Stomach (tissue), 9 donors: ENCODE measurements around the gene NCAPD3. TPM values are rescaled to one million over a fixed set of nuclear protein-coding genes. Genes with fewer than 3 reads are reported as not detected.
"Not testable (repeated sequence)": the region's sequence is repeated elsewhere in the genome, so short reads cannot be mapped to it uniquely, and the experiment has no call there.

Experiments
- DNase-seq, 2 donors: peaks; one replicate each; pipeline versions ENCODE4 v3.0.0 to v3.0.0-alpha.2; 2013 to 2019
- H3K27ac ChIP-seq, 5 donors: fragments of 200-600 bp in 4 of 5; sonication (generic) in 4 of 5; one replicate each; pipeline ENCODE4 v1.5.1; 2013 to 2019; ENCODE audit warnings: mild to moderate bottlenecking in 1 of 5, moderate library complexity in 1 of 5
- H3K27me3 ChIP-seq, 3 donors: fragments of 200-600 bp; sonication (generic); one replicate each; pipeline ENCODE4 v1.5.1; 2017 to 2019; ENCODE audit warnings: mixed run types in 1 of 3
- H3K36me3 ChIP-seq, 4 donors: fragments of 200-600 bp; sonication (generic); 1 replicate in 3 of 4; 2 replicates in 1 of 4; pipeline ENCODE4 v1.5.1; 2016 to 2019
- H3K4me1 ChIP-seq, 4 donors: fragments of 200-600 bp; sonication (generic); one replicate each; pipeline ENCODE4 v1.5.1; 2016 to 2019
- H3K4me3 ChIP-seq, 4 donors: fragments of 200-600 bp; sonication (generic) in 3 of 4; one replicate each; pipeline ENCODE4 v1.5.1; 2016 to 2019; ENCODE audit warnings: mild to moderate bottlenecking in 1 of 4
- H3K9me3 ChIP-seq, 4 donors: fragments of 200-600 bp; sonication (generic); one replicate each; pipeline ENCODE4 v1.5.1; 2016 to 2019
- EP300 ChIP-seq: sonication (generic); formaldehyde crosslinking; IDR thresholded peaks from one replicate; pipeline ENCODE4 v1.6.1; 2017; ENCODE audit warnings: antibody characterized with exemption
- POLR2A ChIP-seq, 4 donors: fragments of 450-650 bp; IDR thresholded peaks; one replicate each; pipeline ENCODE4 v1.6.1; 2016; ENCODE audit warnings: antibody characterized with exemption in 4 of 4, control low read depth in 2 of 4, mild to moderate bottlenecking in 1 of 4, moderate library complexity in 1 of 4
- POLR2AphosphoS5 ChIP-seq, 3 donors: sonication (generic); formaldehyde crosslinking; IDR thresholded peaks; one replicate each; pipeline ENCODE4 v1.6.1; 2016; ENCODE audit warnings: antibody characterized with exemption in 3 of 3
- WGBS, 5 donors: extraction: QIAGEN DNeasy Blood & Tissue Kit in 3 of 5; methylation state at CpG; one replicate each; pipeline versions ENCODE4 v1.1.5 to v1.1.7; 2013 to 2018; 5-methylcytosine and 5-hydroxymethylcytosine counted together
- intact Hi-C: fragments of 100-400 bp; cut with DNase I; formaldehyde crosslinking; loops from one replicate; pipeline ENCODE4 v1.15.1; 2023; ENCODE audit warnings: low total_unique reads
- polyA plus RNA-seq, 3 donors: library from polyadenylated mRNA; stranded (reverse); fragments of 200-250 nt; gene quantifications; one replicate each; pipeline ENCODE4 v1.2.3, GENCODE V29; 2013
- total RNA-seq, 5 donors: library from RNA; depleted of rRNA; stranded (reverse); fragments of >200 nt; gene quantifications; one replicate each; pipeline versions ENCODE4 v1.1.0 to v1.2.3, GENCODE V29; 2014 to 2016
- TF ChIP-seq, protein P1 (sequence below), 7 experiments: fragments of 450-650 bp in 4 of 7; fragments of 200-600 bp in 3 of 7; sonication (generic) in 3 of 7; IDR thresholded peaks; one replicate each; pipeline ENCODE4 v1.5.1; 2016 to 2019; ENCODE audit warnings: antibody characterized with exemption in 7 of 7, control low read depth in 2 of 7, mild to moderate bottlenecking in 1 of 7
- donor health status: healthy with polysubstance abuse.
- donor health status: Bipolar disorder and iron deficiency.
- donor health status: healthy.

The NCAPD3 gene
- total and polyA plus RNA-seq, 8 donors, result 3.3 to 27.8 (median 10.2) TPM

DNA sequence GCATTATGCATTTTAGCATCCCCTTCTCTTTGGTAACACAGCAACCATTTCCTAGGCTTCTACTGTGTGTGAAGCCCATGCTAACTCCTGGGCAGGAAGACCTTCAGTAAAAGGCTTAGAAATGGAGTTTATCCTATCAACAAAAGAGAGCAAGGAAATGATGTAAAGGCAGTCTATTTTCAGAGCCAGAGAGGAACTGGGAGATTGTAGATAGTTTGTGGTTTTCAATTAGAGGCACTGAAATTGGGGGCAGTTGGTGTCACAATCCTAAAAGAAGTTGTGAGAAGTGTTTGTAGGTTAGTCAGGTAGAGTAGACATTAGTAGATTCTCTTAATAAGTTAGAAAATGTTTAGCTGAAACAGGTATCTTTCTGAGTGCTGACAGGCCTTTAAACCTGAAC, 36.7 kb upstream of the NCAPD3 start:
- no peak for DNase-seq
- TF ChIP-seq, protein P1, sequence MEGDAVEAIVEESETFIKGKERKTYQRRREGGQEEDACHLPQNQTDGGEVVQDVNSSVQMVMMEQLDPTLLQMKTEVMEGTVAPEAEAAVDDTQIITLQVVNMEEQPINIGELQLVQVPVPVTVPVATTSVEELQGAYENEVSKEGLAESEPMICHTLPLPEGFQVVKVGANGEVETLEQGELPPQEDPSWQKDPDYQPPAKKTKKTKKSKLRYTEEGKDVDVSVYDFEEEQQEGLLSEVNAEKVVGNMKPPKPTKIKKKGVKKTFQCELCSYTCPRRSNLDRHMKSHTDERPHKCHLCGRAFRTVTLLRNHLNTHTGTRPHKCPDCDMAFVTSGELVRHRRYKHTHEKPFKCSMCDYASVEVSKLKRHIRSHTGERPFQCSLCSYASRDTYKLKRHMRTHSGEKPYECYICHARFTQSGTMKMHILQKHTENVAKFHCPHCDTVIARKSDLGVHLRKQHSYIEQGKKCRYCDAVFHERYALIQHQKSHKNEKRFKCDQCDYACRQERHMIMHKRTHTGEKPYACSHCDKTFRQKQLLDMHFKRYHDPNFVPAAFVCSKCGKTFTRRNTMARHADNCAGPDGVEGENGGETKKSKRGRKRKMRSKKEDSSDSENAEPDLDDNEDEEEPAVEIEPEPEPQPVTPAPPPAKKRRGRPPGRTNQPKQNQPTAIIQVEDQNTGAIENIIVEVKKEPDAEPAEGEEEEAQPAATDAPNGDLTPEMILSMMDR (IDR thresholded peaks at IDR 0.05), result no peak
- TF ChIP-seq POLR2A (IDR thresholded peaks at IDR 0.05) (no peak), POLR2AphosphoS5 (IDR thresholded peaks at IDR 0.05) (no peak), EP300 (no peak)
- H3K4me1 ChIP-seq, result peaks cover 0 to 9% (median under 1%) of the 10 kb centered on the region in 4 donors
- H3K36me3 ChIP-seq, result peaks cover 39 to 89% (median 86%) of the 10 kb centered on the region in 4 donors
- no peak overlapping the region for H3K4me3 ChIP-seq
- intact Hi-C loops, result no loop called here
- no peaks in the 10 kb centered on the region for H3K9me3 ChIP-seq
- no peaks in the 10 kb centered on the region for H3K27me3 ChIP-seq
- no peak overlapping the region for H3K27ac ChIP-seq

DNA sequence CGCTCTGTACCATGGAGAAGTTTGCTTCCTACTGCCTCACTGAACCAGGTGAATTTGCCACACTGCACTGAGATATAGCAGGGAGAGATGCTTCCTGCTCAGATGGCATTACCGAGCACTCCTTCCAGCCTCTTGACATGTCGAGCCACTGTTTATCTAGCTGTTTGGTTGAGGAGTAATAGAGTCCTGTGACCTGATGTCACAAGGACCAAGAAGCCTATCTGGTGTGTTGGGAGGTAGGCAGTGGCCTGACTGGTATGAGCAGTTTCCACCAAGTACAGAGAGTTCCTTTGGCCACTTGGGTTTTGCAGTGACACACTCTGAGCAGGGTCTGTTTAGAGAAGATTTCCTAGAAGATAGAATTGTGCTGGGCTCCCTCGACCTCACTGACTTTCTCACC, 34.8 kb upstream of the NCAPD3 start:
- DNase-seq, result no peak
- H3K36me3 ChIP-seq, result peaks cover 39 to 71% (median 70%) of the 10 kb centered on the region in 4 donors
- 80 to 92% (median 83%) methylated on average over 4 of the region's 4 CpGs for WGBS, 5 donors

DNA sequence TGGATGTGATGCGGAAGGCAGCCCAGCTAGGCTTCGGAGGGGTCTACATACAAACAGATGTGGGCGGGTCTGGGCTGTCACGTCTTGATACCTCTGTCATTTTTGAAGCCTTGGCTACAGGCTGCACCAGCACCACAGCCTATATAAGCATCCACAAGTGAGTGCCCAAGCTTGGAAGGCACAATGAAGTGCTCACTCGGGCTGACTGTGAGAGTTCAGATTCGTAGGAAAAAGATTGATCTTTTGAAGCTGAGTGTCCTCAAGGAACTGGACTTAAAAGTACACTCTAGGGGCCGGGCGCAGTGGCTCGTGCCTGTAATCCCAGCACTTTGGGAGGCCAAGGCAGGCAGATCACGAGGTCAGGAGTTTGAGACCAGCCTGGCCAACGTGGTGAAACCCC, 33.3 kb upstream of the NCAPD3 start:
- H3K36me3 ChIP-seq, result peaks cover 27 to 56% (median 55%) of the 10 kb centered on the region in 4 donors
- H3K27me3 ChIP-seq, result no peaks in the 10 kb centered on the region
- intact Hi-C loops, result no loop called here
- DNase-seq, result no peak
- 92 to 96% (median 95%) methylated on average over 11 of the region's 11 CpGs for WGBS, 5 donors
- no peak overlapping the region for H3K27ac ChIP-seq
- H3K9me3 ChIP-seq, result no peaks in the 10 kb centered on the region
- no peak for TF ChIP-seq POLR2AphosphoS5 (IDR thresholded peaks at IDR 0.05)
- no peak for TF ChIP-seq POLR2A (IDR thresholded peaks at IDR 0.05)
- no peak for TF ChIP-seq EP300
- TF ChIP-seq, protein P1 (IDR thresholded peaks at IDR 0.05), result no peak
- no peak overlapping the region for H3K4me3 ChIP-seq
- peaks cover 13 to 34% (median 22%) of the 10 kb centered on the region in 4 donors for H3K4me1 ChIP-seq

More for the DNA sequence above, 34.8 kb upstream of the NCAPD3 start:
- H3K27me3 ChIP-seq, result no peaks in the 10 kb centered on the region
- intact Hi-C loops, result no loop called here
- H3K27ac ChIP-seq, result no peak overlapping the region
- no peaks in the 10 kb centered on the region for H3K9me3 ChIP-seq
- TF ChIP-seq POLR2A (IDR thresholded peaks at IDR 0.05) (no peak), EP300 (no peak), POLR2AphosphoS5 (IDR thresholded peaks at IDR 0.05) (no peak)
- TF ChIP-seq, protein P1 (IDR thresholded peaks at IDR 0.05), result no peak
- no peak overlapping the region for H3K4me3 ChIP-seq
- peaks cover 9 to 26% (median 15%) of the 10 kb centered on the region in 4 donors for H3K4me1 ChIP-seq

DNA sequence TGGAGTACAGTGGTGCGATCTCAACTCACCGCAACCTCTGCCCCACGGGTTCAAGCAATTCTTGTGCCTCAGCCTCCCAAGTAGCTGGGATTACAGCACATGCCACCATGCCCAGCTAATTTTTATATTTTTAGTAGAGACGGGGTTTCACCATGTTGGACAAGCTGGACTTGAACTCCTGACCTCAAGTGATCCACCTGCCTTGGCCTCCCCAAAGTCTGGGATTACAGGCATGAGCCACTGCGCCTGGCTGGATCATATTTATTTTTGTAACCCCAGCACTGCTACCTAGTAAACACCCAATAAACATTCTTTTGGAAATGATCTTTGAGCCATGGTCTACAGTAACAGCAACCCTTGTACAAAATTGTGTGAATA, 31.4 kb upstream of the NCAPD3 start:
- intact Hi-C loops, H3K9me3 ChIP-seq, H3K27me3 ChIP-seq, H3K27ac ChIP-seq, DNase-seq, H3K4me3 ChIP-seq: not testable (repeated sequence)
- Histone ChIP-seq H3K36me3 (peaks cover 20 to 47% (median 46%) of the 10 kb centered on the region in 4 donors), H3K4me1 (peaks cover 17 to 43% (median 29%) of the 10 kb centered on the region in 4 donors)
- WGBS, 5 donors, result 93 to 98% (median 95%) methylated on average over 5 of the region's 5 CpGs

DNA sequence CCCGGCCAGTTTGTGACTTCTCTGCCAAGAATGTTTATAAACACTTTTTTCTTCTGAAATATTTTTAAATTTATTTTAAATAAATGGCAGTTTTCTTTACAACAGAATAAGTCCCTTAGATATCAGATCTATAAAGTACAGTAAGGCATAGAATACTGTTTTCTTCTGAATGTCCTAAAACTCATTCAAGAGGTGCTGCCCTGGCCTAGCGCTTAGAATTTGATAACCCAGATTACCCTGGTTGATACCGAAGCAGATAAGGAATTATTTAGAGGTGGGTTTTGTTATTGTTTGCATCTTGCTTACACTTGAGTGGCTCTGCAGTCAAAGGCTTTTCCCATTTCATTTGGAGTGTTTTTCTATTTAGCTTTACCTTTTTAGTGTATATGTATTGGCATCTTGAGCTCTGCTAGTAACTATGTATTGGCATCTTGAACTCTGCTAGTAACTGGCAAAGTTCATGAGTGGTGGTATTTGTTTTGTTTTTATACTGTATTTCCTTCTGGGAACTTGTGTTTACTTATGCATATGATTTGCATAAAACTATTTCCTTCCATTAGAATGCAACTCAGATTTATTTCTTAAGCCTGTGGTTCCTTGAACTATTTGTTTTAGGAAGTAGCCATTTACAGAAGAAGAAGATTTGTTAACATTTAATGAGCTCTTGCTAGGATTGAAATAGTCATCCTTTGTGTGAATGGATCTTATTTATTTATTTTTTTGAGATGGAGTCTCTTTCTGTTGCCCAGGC, 30.8 kb upstream of the NCAPD3 start:
- no peaks in the 10 kb centered on the region for H3K9me3 ChIP-seq
- DNase-seq, result no peak
- peak overlapping the region; percentile 74 to 98 (median 88) for H3K4me3 ChIP-seq
- peaks cover 22 to 47% (median 46%) of the 10 kb centered on the region in 4 donors for H3K36me3 ChIP-seq
- peaks cover 17 to 43% (median 29%) of the 10 kb centered on the region in 4 donors for H3K4me1 ChIP-seq
- H3K27me3 ChIP-seq, result no peaks in the 10 kb centered on the region
- WGBS, 5 donors, result 32 to 44% (median 39%) methylated on average over 3 of the region's 3 CpGs
- TF ChIP-seq POLR2AphosphoS5 (IDR thresholded peaks at IDR 0.05), result no peak
- no peak for TF ChIP-seq EP300
- TF ChIP-seq, protein P1 (IDR thresholded peaks at IDR 0.05), result no peak
- no peak for TF ChIP-seq POLR2A (IDR thresholded peaks at IDR 0.05)
- H3K27ac ChIP-seq, result no peak overlapping the region
- intact Hi-C loops, result no loop called here
